ENCODE data around the gene POR. TPM values are rescaled to one million over a fixed set of nuclear protein-coding genes. Genes with fewer than 3 reads are reported as not detected.

Gene POR
- total RNA-seq, 1 experiment from 2014 or later, result 151 TPM

DNA sequence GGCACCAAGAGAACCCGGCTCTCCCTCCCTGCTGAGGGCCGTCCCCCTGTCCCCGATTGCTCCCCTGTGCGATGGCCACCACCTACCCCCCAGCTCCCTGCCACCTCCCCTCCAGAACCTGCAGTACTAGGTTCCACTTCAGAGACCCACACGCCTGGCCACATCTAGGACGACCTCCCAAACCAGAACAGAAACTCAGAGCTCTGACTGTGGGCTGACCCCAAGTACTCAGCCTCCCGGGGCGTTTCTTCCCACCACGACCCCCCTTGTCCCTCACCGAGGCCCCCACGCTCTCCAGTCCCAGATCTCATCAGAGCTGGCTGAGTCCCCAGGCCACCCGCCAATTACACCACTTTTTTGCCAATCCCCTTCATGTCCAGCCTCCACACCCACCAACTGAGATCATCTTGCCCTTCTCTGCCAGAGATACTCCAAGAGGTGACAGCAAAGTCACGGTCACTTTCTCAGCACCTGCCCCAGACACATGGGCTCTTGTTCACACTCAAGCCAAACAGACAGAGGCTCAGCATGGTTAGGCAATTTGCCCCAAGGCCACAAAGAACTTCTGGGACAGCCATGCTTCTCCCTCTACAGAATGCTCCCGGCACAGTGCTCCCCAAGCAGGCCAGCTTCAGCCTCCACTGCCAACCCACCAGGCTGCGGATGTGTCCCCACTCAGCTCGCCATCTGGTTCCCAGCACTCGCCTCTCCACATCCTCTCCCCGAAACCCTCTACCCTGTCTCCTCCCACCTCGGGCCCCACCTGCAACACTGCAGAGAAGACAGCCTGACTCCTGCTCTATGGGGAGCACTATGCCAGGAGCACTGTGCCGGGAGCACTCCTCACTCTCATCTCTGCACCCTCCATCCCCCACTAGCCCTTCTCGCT lies 74.8 kb downstream of the POR start:
- Mint-ChIP-seq H3K4me3 (no peak overlapping the region), H3K27me3 (ENCODE audit: low read depth) (no peaks in the 10 kb centered on the region), H3K4me1 (peaks cover 21% of the 10 kb centered on the region), H3K36me3 (peaks cover 9% of the 10 kb centered on the region), H3K9me3 (no peaks in the 10 kb centered on the region), H3K27ac (peak overlapping the region; percentile 47)
- TF ChIP-seq ZNF317 (CRISPR knock-in tag; IDR thresholded peaks at IDR 0.05; ENCODE audit: borderline replicate concordance, low read depth), result no peak
- TF ChIP-seq ERG (CRISPR knock-in tag; IDR thresholded peaks at IDR 0.05), result no peak
- peak; percentile 30; the same call in 1 of the 2 replicates for TF ChIP-seq ZNF121 (CRISPR knock-in tag; IDR thresholded peaks at IDR 0.05)
- no peak for TF ChIP-seq ZBTB43 (CRISPR knock-in tag; IDR thresholded peaks at IDR 0.05)
- TF ChIP-seq MAX (CRISPR knock-in tag; IDR thresholded peaks at IDR 0.05), result no peak
- TF ChIP-seq FOXP1 (CRISPR knock-in tag; IDR thresholded peaks at IDR 0.05; ENCODE audit: borderline replicate concordance), result no peak
- TF ChIP-seq ZNF263 (CRISPR knock-in tag; IDR thresholded peaks at IDR 0.05; ENCODE audit: low read depth), result peak; percentile 90
- no peak for TF ChIP-seq AFF4 (CRISPR knock-in tag; IDR thresholded peaks at IDR 0.05; ENCODE audit: borderline replicate concordance)
- TF ChIP-seq, protein P1, sequence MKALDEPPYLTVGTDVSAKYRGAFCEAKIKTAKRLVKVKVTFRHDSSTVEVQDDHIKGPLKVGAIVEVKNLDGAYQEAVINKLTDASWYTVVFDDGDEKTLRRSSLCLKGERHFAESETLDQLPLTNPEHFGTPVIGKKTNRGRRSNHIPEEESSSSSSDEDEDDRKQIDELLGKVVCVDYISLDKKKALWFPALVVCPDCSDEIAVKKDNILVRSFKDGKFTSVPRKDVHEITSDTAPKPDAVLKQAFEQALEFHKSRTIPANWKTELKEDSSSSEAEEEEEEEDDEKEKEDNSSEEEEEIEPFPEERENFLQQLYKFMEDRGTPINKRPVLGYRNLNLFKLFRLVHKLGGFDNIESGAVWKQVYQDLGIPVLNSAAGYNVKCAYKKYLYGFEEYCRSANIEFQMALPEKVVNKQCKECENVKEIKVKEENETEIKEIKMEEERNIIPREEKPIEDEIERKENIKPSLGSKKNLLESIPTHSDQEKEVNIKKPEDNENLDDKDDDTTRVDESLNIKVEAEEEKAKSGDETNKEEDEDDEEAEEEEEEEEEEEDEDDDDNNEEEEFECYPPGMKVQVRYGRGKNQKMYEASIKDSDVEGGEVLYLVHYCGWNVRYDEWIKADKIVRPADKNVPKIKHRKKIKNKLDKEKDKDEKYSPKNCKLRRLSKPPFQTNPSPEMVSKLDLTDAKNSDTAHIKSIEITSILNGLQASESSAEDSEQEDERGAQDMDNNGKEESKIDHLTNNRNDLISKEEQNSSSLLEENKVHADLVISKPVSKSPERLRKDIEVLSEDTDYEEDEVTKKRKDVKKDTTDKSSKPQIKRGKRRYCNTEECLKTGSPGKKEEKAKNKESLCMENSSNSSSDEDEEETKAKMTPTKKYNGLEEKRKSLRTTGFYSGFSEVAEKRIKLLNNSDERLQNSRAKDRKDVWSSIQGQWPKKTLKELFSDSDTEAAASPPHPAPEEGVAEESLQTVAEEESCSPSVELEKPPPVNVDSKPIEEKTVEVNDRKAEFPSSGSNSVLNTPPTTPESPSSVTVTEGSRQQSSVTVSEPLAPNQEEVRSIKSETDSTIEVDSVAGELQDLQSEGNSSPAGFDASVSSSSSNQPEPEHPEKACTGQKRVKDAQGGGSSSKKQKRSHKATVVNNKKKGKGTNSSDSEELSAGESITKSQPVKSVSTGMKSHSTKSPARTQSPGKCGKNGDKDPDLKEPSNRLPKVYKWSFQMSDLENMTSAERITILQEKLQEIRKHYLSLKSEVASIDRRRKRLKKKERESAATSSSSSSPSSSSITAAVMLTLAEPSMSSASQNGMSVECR (CRISPR knock-in tag; IDR thresholded peaks at IDR 0.05; ENCODE audit: borderline replicate concordance), result no peak
- TF ChIP-seq, protein P2, sequence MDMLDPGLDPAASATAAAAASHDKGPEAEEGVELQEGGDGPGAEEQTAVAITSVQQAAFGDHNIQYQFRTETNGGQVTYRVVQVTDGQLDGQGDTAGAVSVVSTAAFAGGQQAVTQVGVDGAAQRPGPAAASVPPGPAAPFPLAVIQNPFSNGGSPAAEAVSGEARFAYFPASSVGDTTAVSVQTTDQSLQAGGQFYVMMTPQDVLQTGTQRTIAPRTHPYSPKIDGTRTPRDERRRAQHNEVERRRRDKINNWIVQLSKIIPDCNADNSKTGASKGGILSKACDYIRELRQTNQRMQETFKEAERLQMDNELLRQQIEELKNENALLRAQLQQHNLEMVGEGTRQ (CRISPR knock-in tag; IDR thresholded peaks at IDR 0.05), result no peak
- TF ChIP-seq ZNF232 (CRISPR knock-in tag; IDR thresholded peaks at IDR 0.05), result no peak
- TF ChIP-seq, protein P3, sequence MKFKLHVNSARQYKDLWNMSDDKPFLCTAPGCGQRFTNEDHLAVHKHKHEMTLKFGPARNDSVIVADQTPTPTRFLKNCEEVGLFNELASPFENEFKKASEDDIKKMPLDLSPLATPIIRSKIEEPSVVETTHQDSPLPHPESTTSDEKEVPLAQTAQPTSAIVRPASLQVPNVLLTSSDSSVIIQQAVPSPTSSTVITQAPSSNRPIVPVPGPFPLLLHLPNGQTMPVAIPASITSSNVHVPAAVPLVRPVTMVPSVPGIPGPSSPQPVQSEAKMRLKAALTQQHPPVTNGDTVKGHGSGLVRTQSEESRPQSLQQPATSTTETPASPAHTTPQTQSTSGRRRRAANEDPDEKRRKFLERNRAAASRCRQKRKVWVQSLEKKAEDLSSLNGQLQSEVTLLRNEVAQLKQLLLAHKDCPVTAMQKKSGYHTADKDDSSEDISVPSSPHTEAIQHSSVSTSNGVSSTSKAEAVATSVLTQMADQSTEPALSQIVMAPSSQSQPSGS (CRISPR knock-in tag; IDR thresholded peaks at IDR 0.05; ENCODE audit: borderline replicate concordance, low read depth), result no peak
- no peak for TF ChIP-seq ATF1 (CRISPR knock-in tag; IDR thresholded peaks at IDR 0.05)
- TF ChIP-seq, protein P4, sequence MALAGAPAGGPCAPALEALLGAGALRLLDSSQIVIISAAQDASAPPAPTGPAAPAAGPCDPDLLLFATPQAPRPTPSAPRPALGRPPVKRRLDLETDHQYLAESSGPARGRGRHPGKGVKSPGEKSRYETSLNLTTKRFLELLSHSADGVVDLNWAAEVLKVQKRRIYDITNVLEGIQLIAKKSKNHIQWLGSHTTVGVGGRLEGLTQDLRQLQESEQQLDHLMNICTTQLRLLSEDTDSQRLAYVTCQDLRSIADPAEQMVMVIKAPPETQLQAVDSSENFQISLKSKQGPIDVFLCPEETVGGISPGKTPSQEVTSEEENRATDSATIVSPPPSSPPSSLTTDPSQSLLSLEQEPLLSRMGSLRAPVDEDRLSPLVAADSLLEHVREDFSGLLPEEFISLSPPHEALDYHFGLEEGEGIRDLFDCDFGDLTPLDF (CRISPR knock-in tag; IDR thresholded peaks at IDR 0.05), result no peak
- ATAC-seq (no peak), DNase-seq (ENCODE audit: low spot score) (no peak)
- POLR2A ChIA-PET, result no interaction called here
- CTCF ChIA-PET, result interaction anchor here (0.9 to 1.6 kb wide), 2 partner anchors 8 to 30 kb away, joined by 3 read pairs; no protein-coding TSS in a partner anchor

Data from WTC11 (cell line).